ENCODE measurements around the gene TMBIM6.
A peak's percentile ranks its signal among the peaks of the same experiment; 100 is the strongest.

TMBIM6 gene

GRCh38 chr12:49750996-49751393, 9.6 kb downstream of the TMBIM6 start:
- Histone ChIP-seq H3K27ac (no peak overlapping the region), H3K4me3 (ENCODE audit: low read depth, low read length) (no peak overlapping the region), H3K27me3 (replicated peaks) (no peaks in the 10 kb centered on the region), H3K36me3 (replicated peaks) (peaks cover 34% of the 10 kb centered on the region)
- no peak for TF ChIP-seq CTCF (IDR thresholded peaks at IDR 0.05; ENCODE audit: low read depth, low read length, missing control alignments)
- in situ Hi-C loops (cut with HindIII; ENCODE audit: low pct_ligation_motif_present, low sequenced_read_pairs), result no loop called here
- DNase-seq, result no peak

- H3K27me3 ChIP-seq (replicated peaks), result no peaks in the 10 kb centered on the region
- no peak overlapping the region for H3K27ac ChIP-seq
- DNase-seq, result no peak
- no peak overlapping the region for H3K4me3 ChIP-seq (ENCODE audit: low read depth, low read length)
- in situ Hi-C loops (cut with HindIII; ENCODE audit: low pct_ligation_motif_present, low sequenced_read_pairs), result no loop called here
- H3K36me3 ChIP-seq (replicated peaks), result peaks cover 76% of the 10 kb centered on the region
- no peak for TF ChIP-seq CTCF (IDR thresholded peaks at IDR 0.05; ENCODE audit: low read depth, low read length, missing control alignments)
Measured at GRCh38 chr12:49761677-49762467, 20.5 kb downstream of the TMBIM6 start.

GRCh38 chr12:49762468-49762847, 21.1 kb downstream of the TMBIM6 start:
- no peak for DNase-seq
- TF ChIP-seq CTCF (IDR thresholded peaks at IDR 0.05; ENCODE audit: low read depth, low read length, missing control alignments), result no peak
- Histone ChIP-seq H3K27me3 (replicated peaks) (no peaks in the 10 kb centered on the region), H3K27ac (no peak overlapping the region), H3K4me3 (ENCODE audit: low read depth, low read length) (no peak overlapping the region), H3K36me3 (replicated peaks) (peaks cover 70% of the 10 kb centered on the region)
- in situ Hi-C loops (cut with HindIII; ENCODE audit: low pct_ligation_motif_present, low sequenced_read_pairs), result no loop called here

GRCh38 chr12:49763006-49763591, 21.7 kb downstream of the TMBIM6 start:
- in situ Hi-C loops (cut with HindIII; ENCODE audit: low pct_ligation_motif_present, low sequenced_read_pairs), result no loop called here
- H3K36me3 ChIP-seq (replicated peaks), result peaks cover 63% of the 10 kb centered on the region
- H3K27ac ChIP-seq, result no peak overlapping the region

DNA sequence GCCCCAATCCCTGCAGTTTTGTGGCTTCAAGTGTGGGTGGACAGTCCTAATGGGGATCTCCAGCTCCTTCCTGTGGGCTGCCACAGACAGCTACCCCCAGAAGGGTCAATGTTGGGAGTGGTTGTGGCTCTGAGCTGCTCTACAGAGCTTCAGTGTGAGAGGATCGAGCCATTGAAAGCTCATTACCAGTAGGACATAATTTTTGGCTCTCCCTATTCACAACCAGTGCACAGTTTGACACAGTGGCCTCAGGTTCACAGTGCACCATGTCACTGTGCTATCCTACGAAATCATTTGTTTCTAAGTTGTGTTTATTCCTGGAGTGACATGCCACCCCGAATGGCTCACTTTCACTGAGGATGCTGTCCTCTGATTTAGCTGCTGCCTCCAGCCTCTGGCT, 22.8 kb downstream of the TMBIM6 start:
- no peak for DNase-seq
- Histone ChIP-seq H3K36me3 (replicated peaks) (peaks cover 53% of the 10 kb centered on the region), H3K27ac (no peak overlapping the region), H3K27me3 (replicated peaks) (no peaks in the 10 kb centered on the region), H3K4me3 (ENCODE audit: low read depth, low read length) (no peak overlapping the region)
- TF ChIP-seq CTCF (IDR thresholded peaks at IDR 0.05; ENCODE audit: low read depth, low read length, missing control alignments), result no peak
- in situ Hi-C loops (cut with HindIII; ENCODE audit: low pct_ligation_motif_present, low sequenced_read_pairs), result no loop called here

More at GRCh38 chr12:49763006-49763591, 21.7 kb downstream of the TMBIM6 start:
- no peaks in the 10 kb centered on the region for H3K27me3 ChIP-seq (replicated peaks)
- H3K4me3 ChIP-seq (ENCODE audit: low read depth, low read length), result no peak overlapping the region
- peak; percentile 63 for DNase-seq
- peak; percentile 87 for TF ChIP-seq CTCF (IDR thresholded peaks at IDR 0.05; ENCODE audit: low read depth, low read length, missing control alignments)

Data from brain microvascular endothelial cell (primary cell).